ENCODE measurements around the gene FURIN.

Gene FURIN

GRCh38 chr15:90877996-90878395 lies 9.6 kb downstream of the FURIN start:
- Mint-ChIP-seq H3K4me1 (ENCODE audit: low read depth) (peaks cover 18% of the 10 kb centered on the region), H3K36me3 (ENCODE audit: low read depth) (peaks cover 67% of the 10 kb centered on the region), H3K4me3 (no peak overlapping the region), H3K9me3 (no peaks in the 10 kb centered on the region), H3K27ac (peak overlapping the region; percentile 31), H3K27me3 (ENCODE audit: low read depth) (no peaks in the 10 kb centered on the region)
- DNase-seq (ENCODE audit: low spot score) = no peak

DNA sequence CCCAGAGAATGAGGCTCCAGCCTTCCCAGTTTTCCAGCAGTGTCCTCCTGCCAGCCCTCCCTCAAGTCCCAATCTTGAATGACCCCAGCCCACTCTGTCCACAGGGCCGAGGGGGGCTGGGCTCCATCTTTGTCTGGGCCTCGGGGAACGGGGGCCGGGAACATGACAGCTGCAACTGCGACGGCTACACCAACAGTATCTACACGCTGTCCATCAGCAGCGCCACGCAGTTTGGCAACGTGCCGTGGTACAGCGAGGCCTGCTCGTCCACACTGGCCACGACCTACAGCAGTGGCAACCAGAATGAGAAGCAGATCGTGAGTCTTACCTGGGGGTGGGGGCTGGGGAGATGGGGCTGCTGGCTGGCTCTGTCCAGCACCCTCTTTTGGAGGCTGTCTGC lies 10.3 kb downstream of the FURIN start:
- Mint-ChIP-seq H3K4me3 (no peak overlapping the region), H3K36me3 (ENCODE audit: low read depth) (peaks cover 60% of the 10 kb centered on the region), H3K9me3 (no peaks in the 10 kb centered on the region), H3K27ac (no peak overlapping the region), H3K27me3 (ENCODE audit: low read depth) (no peaks in the 10 kb centered on the region), H3K4me1 (ENCODE audit: low read depth) (peaks cover 17% of the 10 kb centered on the region)
- no peak for DNase-seq (ENCODE audit: low spot score)

GRCh38 chr15:90879730-90880366 lies 11.5 kb downstream of the FURIN start:
- H3K4me3 Mint-ChIP-seq = no peak overlapping the region
- H3K27ac Mint-ChIP-seq = no peak overlapping the region
- H3K9me3 Mint-ChIP-seq = no peaks in the 10 kb centered on the region
- H3K36me3 Mint-ChIP-seq (ENCODE audit: low read depth) = peaks cover 51% of the 10 kb centered on the region
- H3K4me1 Mint-ChIP-seq (ENCODE audit: low read depth) = peaks cover 11% of the 10 kb centered on the region
- no peaks in the 10 kb centered on the region for H3K27me3 Mint-ChIP-seq (ENCODE audit: low read depth)
- no peak for DNase-seq (ENCODE audit: low spot score)

DNA sequence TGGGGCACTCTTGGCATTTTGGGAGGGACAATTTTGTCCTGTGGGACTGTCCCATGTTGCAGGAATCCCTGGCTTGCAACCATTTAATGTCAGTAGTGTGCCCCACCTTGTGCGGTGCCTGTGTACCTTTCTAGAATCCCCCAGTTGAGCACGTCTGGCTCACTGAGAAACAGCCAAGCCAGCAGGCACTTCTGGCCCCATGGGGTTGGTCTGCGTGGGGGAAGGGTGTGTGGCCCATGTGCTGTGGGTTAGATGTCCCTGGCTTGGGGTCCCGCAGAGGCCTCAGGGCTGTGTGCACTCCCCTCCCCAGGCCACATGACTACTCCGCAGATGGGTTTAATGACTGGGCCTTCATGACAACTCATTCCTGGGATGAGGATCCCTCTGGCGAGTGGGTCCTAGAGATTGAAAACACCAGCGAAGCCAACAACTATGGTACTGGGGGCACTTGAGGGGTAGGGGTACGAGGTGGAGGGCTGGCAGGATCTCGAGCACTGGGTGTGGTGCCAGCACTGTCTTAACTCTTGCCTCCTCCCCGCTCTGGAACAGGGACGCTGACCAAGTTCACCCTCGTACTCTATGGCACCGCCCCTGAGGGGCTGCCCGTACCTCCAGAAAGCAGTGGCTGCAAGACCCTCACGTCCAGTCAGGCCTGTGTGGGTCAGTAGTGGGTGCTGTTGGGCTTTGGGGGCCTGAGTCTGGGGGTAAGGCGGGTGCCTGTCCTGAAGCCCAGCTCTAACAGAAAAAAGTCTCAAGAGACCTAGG lies 12.2 kb downstream of the FURIN start:
- Mint-ChIP-seq H3K36me3 (ENCODE audit: low read depth) (peaks cover 46% of the 10 kb centered on the region), H3K9me3 (no peaks in the 10 kb centered on the region), H3K27ac (no peak overlapping the region), H3K4me3 (no peak overlapping the region), H3K27me3 (ENCODE audit: low read depth) (no peaks in the 10 kb centered on the region), H3K4me1 (ENCODE audit: low read depth) (peaks cover 14% of the 10 kb centered on the region)
- DNase-seq (ENCODE audit: low spot score) = no peak

- no peak overlapping the region for H3K4me3 Mint-ChIP-seq
- H3K36me3 Mint-ChIP-seq (ENCODE audit: low read depth) = peaks cover 42% of the 10 kb centered on the region
- no peaks in the 10 kb centered on the region for H3K9me3 Mint-ChIP-seq
- H3K4me1 Mint-ChIP-seq (ENCODE audit: low read depth) = peaks cover 22% of the 10 kb centered on the region
- DNase-seq (ENCODE audit: low spot score) = no peak
- no peak overlapping the region for H3K27ac Mint-ChIP-seq
- no peaks in the 10 kb centered on the region for H3K27me3 Mint-ChIP-seq (ENCODE audit: low read depth)
Measured at GRCh38 chr15:90881181-90881977, 13.0 kb downstream of the FURIN start.

DNA sequence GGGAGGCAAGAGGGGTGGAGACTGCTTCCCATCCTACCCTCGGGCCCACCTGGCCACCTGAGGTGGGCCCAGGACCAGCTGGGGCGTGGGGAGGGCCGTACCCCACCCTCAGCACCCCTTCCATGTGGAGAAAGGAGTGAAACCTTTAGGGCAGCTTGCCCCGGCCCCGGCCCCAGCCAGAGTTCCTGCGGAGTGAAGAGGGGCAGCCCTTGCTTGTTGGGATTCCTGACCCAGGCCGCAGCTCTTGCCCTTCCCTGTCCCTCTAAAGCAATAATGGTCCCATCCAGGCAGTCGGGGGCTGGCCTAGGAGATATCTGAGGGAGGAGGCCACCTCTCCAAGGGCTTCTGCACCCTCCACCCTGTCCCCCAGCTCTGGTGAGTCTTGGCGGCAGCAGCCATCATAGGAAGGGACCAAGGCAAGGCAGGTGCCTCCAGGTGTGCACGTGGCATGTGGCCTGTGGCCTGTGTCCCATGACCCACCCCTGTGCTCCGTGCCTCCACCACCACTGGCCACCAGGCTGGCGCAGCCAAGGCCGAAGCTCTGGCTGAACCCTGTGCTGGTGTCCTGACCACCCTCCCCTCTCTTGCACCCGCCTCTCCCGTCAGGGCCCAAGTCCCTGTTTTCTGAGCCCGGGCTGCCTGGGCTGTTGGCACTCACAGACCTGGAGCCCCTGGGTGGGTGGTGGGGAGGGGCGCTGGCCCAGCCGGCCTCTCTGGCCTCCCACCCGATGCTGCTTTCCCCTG lies 13.8 kb downstream of the FURIN start:
- DNase-seq (ENCODE audit: low spot score) = no peak
- no peak overlapping the region for H3K4me3 Mint-ChIP-seq
- H3K36me3 Mint-ChIP-seq (ENCODE audit: low read depth) = peaks cover 35% of the 10 kb centered on the region
- no peaks in the 10 kb centered on the region for H3K27me3 Mint-ChIP-seq (ENCODE audit: low read depth)
- no peak overlapping the region for H3K27ac Mint-ChIP-seq
- H3K4me1 Mint-ChIP-seq (ENCODE audit: low read depth) = peaks cover 23% of the 10 kb centered on the region
- no peaks in the 10 kb centered on the region for H3K9me3 Mint-ChIP-seq

GRCh38 chr15:90882781-90883525 lies 14.6 kb downstream of the FURIN start:
- Mint-ChIP-seq H3K36me3 (ENCODE audit: low read depth) (peaks cover 34% of the 10 kb centered on the region), H3K4me3 (no peak overlapping the region), H3K27me3 (ENCODE audit: low read depth) (no peaks in the 10 kb centered on the region), H3K9me3 (no peaks in the 10 kb centered on the region), H3K4me1 (ENCODE audit: low read depth) (peaks cover 25% of the 10 kb centered on the region), H3K27ac (peak overlapping the region; percentile 34)
- DNase-seq (ENCODE audit: low spot score) = no peak

DNA sequence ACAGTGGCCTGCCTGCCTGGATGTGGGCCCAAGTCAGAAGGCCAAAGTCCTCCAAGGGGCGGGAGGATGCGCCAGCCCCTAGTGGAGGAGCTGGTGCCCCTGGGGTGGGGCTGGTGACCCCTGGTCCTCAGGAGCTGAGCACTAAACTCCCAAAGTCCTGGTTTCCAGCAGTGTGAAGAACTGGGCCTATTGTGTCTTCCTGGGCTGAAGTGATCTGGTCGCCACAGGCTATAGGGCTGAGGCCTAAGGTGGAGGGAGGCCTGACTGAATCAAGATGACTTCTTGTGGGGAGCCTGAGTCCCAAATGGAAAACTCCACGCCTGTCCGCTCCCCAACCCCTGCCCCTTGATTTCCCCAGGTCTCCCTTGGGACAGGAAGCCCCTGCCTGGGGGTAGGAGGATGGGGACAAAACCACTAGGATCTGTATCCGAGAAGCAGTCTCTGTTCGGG lies 15.2 kb downstream of the FURIN start:
- no peak for DNase-seq (ENCODE audit: low spot score)
- H3K4me3 Mint-ChIP-seq = no peak overlapping the region
- H3K9me3 Mint-ChIP-seq = no peaks in the 10 kb centered on the region
- H3K27me3 Mint-ChIP-seq (ENCODE audit: low read depth) = no peaks in the 10 kb centered on the region
- peak overlapping the region; percentile 34 for H3K27ac Mint-ChIP-seq
- peaks cover 25% of the 10 kb centered on the region for H3K4me1 Mint-ChIP-seq (ENCODE audit: low read depth)
- H3K36me3 Mint-ChIP-seq (ENCODE audit: low read depth) = peaks cover 31% of the 10 kb centered on the region

DNA sequence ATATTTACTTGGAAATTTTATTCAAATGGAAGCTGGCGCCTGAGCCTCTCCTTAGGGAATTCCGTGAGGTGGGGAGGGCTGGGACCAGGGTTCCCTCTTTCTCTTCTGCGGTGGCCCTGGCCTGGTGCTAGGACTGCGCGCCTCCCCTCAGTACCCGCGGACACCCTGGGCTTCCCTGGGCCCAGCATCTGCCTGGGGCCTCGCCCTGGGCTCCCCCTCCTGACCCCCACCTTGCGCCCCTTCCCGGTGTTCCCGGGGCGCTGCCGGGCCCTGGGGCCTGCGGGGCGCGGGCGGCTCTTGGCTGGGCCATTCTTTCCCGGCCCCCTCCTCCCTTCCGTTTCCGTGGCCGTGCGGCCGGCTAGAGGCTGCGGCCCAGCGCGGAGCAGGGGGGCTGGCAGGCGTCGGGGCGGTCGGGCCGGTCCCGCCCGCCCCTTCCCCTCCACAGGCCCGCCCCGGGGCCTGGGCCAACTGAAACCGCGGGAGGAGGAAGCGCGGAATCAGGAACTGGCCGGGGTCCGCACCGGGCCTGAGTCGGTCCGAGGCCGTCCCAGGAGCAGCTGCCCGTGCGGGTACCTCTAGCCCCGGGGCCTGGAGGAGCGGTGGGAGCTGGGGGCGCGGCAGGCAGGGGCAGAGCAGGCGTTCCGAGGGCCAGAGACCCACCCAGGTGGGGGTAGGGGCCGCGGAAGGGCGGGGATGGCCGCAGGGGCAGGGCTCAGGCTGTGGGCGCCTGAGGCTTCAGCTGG lies 15.8 kb downstream of the FURIN start, which contains the start of gene FES:
Gene FES (plus strand): TSS at position 529 of the 743 bp plus-strand sequence. CDS start 542 bp downstream, outside the sequence.
- H3K27me3 Mint-ChIP-seq (ENCODE audit: low read depth) = no peaks in the 10 kb centered on the region
- H3K4me3 Mint-ChIP-seq = peak within 1 kb of the TSS; percentile 62
- peaks cover 26% of the 10 kb centered on the region for H3K36me3 Mint-ChIP-seq (ENCODE audit: low read depth)
- peak within 1 kb of the TSS; percentile 86 for H3K27ac Mint-ChIP-seq
- no peak for DNase-seq (ENCODE audit: low spot score)
- peaks cover 25% of the 10 kb centered on the region for H3K4me1 Mint-ChIP-seq (ENCODE audit: low read depth)
- no peaks in the 10 kb centered on the region for H3K9me3 Mint-ChIP-seq

DNA sequence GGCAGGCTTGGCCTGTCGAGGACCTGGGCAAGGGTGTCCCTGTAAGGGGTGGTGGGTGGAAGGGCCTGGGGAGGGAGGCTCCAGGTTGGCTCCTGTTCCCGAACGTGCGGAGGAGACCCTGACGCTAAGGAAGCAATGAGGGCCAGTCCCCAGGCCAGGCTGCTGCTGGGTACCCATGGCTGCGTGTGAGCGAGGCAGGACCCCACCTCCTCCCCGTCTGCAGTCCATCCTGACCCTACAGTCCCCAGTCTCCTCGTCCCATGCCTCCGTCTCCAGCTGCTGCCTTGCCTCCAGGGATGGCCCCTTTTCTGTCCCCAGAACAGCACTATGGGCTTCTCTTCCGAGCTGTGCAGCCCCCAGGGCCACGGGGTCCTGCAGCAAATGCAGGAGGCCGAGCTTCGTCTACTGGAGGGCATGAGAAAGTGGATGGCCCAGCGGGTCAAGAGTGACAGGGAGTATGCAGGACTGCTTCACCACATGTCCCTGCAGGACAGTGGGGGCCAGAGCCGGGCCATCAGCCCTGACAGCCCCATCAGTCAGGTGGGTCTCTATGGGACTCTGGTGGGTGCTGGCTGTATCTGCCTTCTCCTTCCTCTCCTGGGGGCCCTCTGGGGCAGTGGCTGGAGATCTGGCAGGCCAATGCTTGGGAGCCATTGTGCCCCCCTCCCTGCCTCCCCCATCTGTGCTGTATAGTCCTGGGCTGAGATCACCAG lies 16.5 kb downstream of the FURIN start:
- Mint-ChIP-seq H3K36me3 (ENCODE audit: low read depth) (peaks cover 21% of the 10 kb centered on the region), H3K27ac (peak overlapping the region; percentile 86), H3K9me3 (no peaks in the 10 kb centered on the region), H3K4me1 (ENCODE audit: low read depth) (peaks cover 25% of the 10 kb centered on the region), H3K4me3 (peak overlapping the region; percentile 62), H3K27me3 (ENCODE audit: low read depth) (no peaks in the 10 kb centered on the region)
- no peak for DNase-seq (ENCODE audit: low spot score)

- H3K27ac Mint-ChIP-seq = peak overlapping the region; percentile 86
- peak; percentile 69 for DNase-seq (ENCODE audit: low spot score)
- H3K4me3 Mint-ChIP-seq = peak overlapping the region; percentile 62
- peaks cover 25% of the 10 kb centered on the region for H3K4me1 Mint-ChIP-seq (ENCODE audit: low read depth)
- H3K9me3 Mint-ChIP-seq = no peaks in the 10 kb centered on the region
- peaks cover 16% of the 10 kb centered on the region for H3K36me3 Mint-ChIP-seq (ENCODE audit: low read depth)
- H3K27me3 Mint-ChIP-seq (ENCODE audit: low read depth) = no peaks in the 10 kb centered on the region
Measured at GRCh38 chr15:90885432-90886290, 17.3 kb downstream of the FURIN start.
